ENCODE data around the gene PBOV1.

PBOV1 gene

GRCh38 chr6:138241934-138242333 lies 23.6 kb upstream of the PBOV1 start:
- no peak overlapping the region for H2BK15ac ChIP-seq (replicated peaks; ENCODE audit: low read depth)
- no peak overlapping the region for H2AK5ac ChIP-seq (ENCODE audit: low read length)
- H3K9ac ChIP-seq (ENCODE audit: low read length): no peak overlapping the region
- no peak overlapping the region for H2BK5ac ChIP-seq (ENCODE audit: low read length)
- H3K79me1 ChIP-seq (ENCODE audit: low read length): no peaks in the 10 kb centered on the region
- no peak overlapping the region for H3K4me3 ChIP-seq (ENCODE audit: low read length)
- peaks cover 8% of the 10 kb centered on the region for H3K4me1 ChIP-seq (ENCODE audit: control insufficient read depth, low read depth, low read length)
- no peaks in the 10 kb centered on the region for H3K36me3 ChIP-seq (ENCODE audit: control insufficient read depth, insufficient read depth, low read length)
- no peaks in the 10 kb centered on the region for H3K27me3 ChIP-seq (ENCODE audit: insufficient read depth, low read length, poor library complexity)
- no peak overlapping the region for H3K56ac ChIP-seq (ENCODE audit: low read length)
- no peak overlapping the region for H4K5ac ChIP-seq (ENCODE audit: low read length)
- H3K4ac ChIP-seq (ENCODE audit: low read depth, low read length): no peak overlapping the region
- H3K4me2 ChIP-seq (ENCODE audit: low read length): no peak overlapping the region
- DNase-seq: no peak
- no peak overlapping the region for H4K8ac ChIP-seq (ENCODE audit: low read depth, low read length)
- no peak overlapping the region for H3K27ac ChIP-seq (ENCODE audit: low read depth, low read length)
- H3K18ac ChIP-seq (ENCODE audit: low read length): no peak overlapping the region
- no peak overlapping the region for H3K23ac ChIP-seq (ENCODE audit: low read length)
- no peaks in the 10 kb centered on the region for H3K79me2 ChIP-seq (ENCODE audit: control insufficient read depth, insufficient read depth, low read length)
- H2BK120ac ChIP-seq (ENCODE audit: low read depth, low read length): no peak overlapping the region
- no CpG with 5 or more reads among the region's 6 CpGs for WGBS (ENCODE audit: extremely low coverage, insufficient coverage, low lambda C conversion rate)

DNA sequence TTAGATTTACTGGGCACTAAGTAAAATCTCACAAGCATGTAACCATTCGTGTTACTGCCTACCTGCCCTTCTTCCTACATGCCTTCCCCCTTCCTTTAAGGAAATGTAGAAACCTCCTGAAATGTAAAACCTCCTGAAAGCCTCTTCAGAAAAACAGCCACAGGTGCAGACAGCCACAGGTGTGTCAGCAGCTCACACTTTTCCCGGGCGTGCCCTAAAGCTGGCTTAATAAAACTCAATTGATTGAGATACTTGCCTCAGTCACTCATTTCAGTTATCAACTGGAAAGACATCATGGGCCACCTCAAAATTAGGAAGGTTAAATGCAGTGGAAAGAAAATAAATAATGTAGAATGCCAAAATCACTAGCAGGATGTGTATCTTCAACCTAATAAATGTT lies 23.1 kb upstream of the PBOV1 start:
- H3K23ac ChIP-seq (ENCODE audit: low read length): no peak overlapping the region
- no peak overlapping the region for H2BK120ac ChIP-seq (ENCODE audit: low read depth, low read length)
- peak overlapping the region; percentile 51 for H3K18ac ChIP-seq (ENCODE audit: low read length)
- H3K9ac ChIP-seq (ENCODE audit: low read length): no peak overlapping the region
- no peak overlapping the region for H3K4ac ChIP-seq (ENCODE audit: low read depth, low read length)
- no peak overlapping the region for H2BK15ac ChIP-seq (replicated peaks; ENCODE audit: low read depth)
- H2AK5ac ChIP-seq (ENCODE audit: low read length): no peak overlapping the region
- H4K5ac ChIP-seq (ENCODE audit: low read length): no peak overlapping the region
- H3K79me2 ChIP-seq (ENCODE audit: control insufficient read depth, insufficient read depth, low read length): no peaks in the 10 kb centered on the region
- H3K4me3 ChIP-seq (ENCODE audit: low read length): no peak overlapping the region
- H3K27ac ChIP-seq (ENCODE audit: low read depth, low read length): peak overlapping the region; percentile 53
- H2BK5ac ChIP-seq (ENCODE audit: low read length): no peak overlapping the region
- H3K79me1 ChIP-seq (ENCODE audit: low read length): no peaks in the 10 kb centered on the region
- H3K4me1 ChIP-seq (ENCODE audit: control insufficient read depth, low read depth, low read length): peaks cover 8% of the 10 kb centered on the region
- no peak overlapping the region for H3K4me2 ChIP-seq (ENCODE audit: low read length)
- no peak for DNase-seq
- no peak overlapping the region for H4K8ac ChIP-seq (ENCODE audit: low read depth, low read length)
- H3K56ac ChIP-seq (ENCODE audit: low read length): no peak overlapping the region
- no peaks in the 10 kb centered on the region for H3K36me3 ChIP-seq (ENCODE audit: control insufficient read depth, insufficient read depth, low read length)
- no peaks in the 10 kb centered on the region for H3K27me3 ChIP-seq (ENCODE audit: insufficient read depth, low read length, poor library complexity)
- no CpG with 5 or more reads among the region's 3 CpGs for WGBS (ENCODE audit: extremely low coverage, insufficient coverage, low lambda C conversion rate)

DNA sequence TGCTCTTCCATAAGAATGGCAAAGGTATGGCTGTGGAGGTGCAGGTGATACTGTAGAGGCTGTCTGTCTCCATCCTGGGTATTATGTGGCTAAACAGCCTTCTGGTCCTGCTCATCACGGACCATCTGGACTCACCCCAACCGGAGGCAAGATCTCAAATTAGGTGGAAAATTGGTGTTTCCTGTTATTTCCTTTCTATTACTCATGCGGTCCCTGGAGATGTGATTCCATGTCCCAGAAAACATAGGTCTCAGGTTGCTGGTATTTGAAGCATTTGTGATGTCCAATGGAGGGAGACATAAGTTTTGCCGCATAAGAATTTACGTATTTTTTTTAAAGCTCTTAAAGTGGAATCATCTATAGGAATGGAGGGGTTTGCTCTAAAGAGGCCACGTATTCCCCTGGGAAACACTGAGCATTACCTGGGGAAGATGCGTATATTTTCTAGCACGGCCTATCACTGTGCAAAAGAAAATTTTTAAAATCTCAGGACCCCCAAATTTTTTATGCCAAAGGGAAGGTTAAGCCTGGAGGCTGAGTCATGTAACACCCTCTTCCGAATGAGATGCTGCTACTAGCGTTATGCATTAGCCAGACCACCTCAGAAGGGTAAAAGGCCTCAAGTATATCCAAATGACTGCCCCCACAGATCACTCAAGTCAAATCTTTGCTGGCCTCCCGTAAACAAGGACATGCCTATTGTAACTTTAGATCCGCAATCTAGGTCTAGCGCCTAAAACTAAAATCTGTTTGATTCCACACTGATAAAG lies 22.4 kb upstream of the PBOV1 start:
- Histone ChIP-seq H3K4me2 (ENCODE audit: low read length) (no peak overlapping the region), H2BK5ac (ENCODE audit: low read length) (no peak overlapping the region), H3K18ac (ENCODE audit: low read length) (peak overlapping the region; percentile 20), H3K27me3 (ENCODE audit: insufficient read depth, low read length, poor library complexity) (no peaks in the 10 kb centered on the region), H3K56ac (ENCODE audit: low read length) (no peak overlapping the region), H3K79me1 (ENCODE audit: low read length) (no peaks in the 10 kb centered on the region), H3K9ac (ENCODE audit: low read length) (no peak overlapping the region), H3K23ac (ENCODE audit: low read length) (no peak overlapping the region), H3K79me2 (ENCODE audit: control insufficient read depth, insufficient read depth, low read length) (no peaks in the 10 kb centered on the region), H3K27ac (ENCODE audit: low read depth, low read length) (peak overlapping the region; percentile 9), H2BK15ac (replicated peaks; ENCODE audit: low read depth) (no peak overlapping the region), H3K36me3 (ENCODE audit: control insufficient read depth, insufficient read depth, low read length) (no peaks in the 10 kb centered on the region), H4K8ac (ENCODE audit: low read depth, low read length) (no peak overlapping the region), H2AK5ac (ENCODE audit: low read length) (no peak overlapping the region), H4K5ac (ENCODE audit: low read length) (no peak overlapping the region), H3K4ac (ENCODE audit: low read depth, low read length) (no peak overlapping the region), H3K4me3 (ENCODE audit: low read length) (no peak overlapping the region), H3K4me1 (ENCODE audit: control insufficient read depth, low read depth, low read length) (peaks cover 8% of the 10 kb centered on the region), H2BK120ac (ENCODE audit: low read depth, low read length) (no peak overlapping the region)
- no CpG with 5 or more reads among the region's 13 CpGs for WGBS (ENCODE audit: extremely low coverage, insufficient coverage, low lambda C conversion rate)
- DNase-seq: peak; percentile 81

DNA sequence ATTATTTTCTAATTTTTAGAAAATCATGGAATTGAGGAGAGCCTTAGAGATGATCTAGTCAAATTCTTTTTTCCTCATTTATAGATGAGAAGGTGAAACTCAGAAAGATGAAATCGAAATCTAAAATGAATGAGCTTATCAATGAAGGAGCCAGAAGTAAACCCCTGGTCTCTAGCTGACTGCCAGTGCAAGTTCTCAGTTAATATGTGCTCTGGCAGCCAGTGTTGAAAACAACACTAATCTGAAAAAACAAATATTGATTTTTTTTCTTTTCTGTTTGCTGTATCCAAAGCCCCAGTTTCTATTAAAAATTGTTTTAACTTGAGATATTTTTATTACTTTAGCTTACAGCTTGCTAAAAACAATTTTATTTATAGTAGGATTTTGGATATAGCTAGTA lies 21.5 kb upstream of the PBOV1 start:
- Histone ChIP-seq H3K18ac (ENCODE audit: low read length) (no peak overlapping the region), H3K4ac (ENCODE audit: low read depth, low read length) (no peak overlapping the region), H4K8ac (ENCODE audit: low read depth, low read length) (peak overlapping the region; percentile 76), H2AK5ac (ENCODE audit: low read length) (no peak overlapping the region), H3K23ac (ENCODE audit: low read length) (no peak overlapping the region), H3K4me3 (ENCODE audit: low read length) (no peak overlapping the region), H3K9ac (ENCODE audit: low read length) (no peak overlapping the region), H4K5ac (ENCODE audit: low read length) (no peak overlapping the region), H3K4me1 (ENCODE audit: control insufficient read depth, low read depth, low read length) (peaks cover 8% of the 10 kb centered on the region), H3K27ac (ENCODE audit: low read depth, low read length) (no peak overlapping the region), H3K4me2 (ENCODE audit: low read length) (no peak overlapping the region), H3K27me3 (ENCODE audit: insufficient read depth, low read length, poor library complexity) (no peaks in the 10 kb centered on the region), H2BK15ac (replicated peaks; ENCODE audit: low read depth) (no peak overlapping the region), H3K36me3 (ENCODE audit: control insufficient read depth, insufficient read depth, low read length) (no peaks in the 10 kb centered on the region), H3K56ac (ENCODE audit: low read length) (no peak overlapping the region), H3K79me1 (ENCODE audit: low read length) (no peaks in the 10 kb centered on the region), H2BK120ac (ENCODE audit: low read depth, low read length) (no peak overlapping the region), H3K79me2 (ENCODE audit: control insufficient read depth, insufficient read depth, low read length) (no peaks in the 10 kb centered on the region), H2BK5ac (ENCODE audit: low read length) (no peak overlapping the region)
- WGBS (ENCODE audit: extremely low coverage, insufficient coverage, low lambda C conversion rate): no CpG with 5 or more reads among the region's 1 CpG
- no peak for DNase-seq

DNA sequence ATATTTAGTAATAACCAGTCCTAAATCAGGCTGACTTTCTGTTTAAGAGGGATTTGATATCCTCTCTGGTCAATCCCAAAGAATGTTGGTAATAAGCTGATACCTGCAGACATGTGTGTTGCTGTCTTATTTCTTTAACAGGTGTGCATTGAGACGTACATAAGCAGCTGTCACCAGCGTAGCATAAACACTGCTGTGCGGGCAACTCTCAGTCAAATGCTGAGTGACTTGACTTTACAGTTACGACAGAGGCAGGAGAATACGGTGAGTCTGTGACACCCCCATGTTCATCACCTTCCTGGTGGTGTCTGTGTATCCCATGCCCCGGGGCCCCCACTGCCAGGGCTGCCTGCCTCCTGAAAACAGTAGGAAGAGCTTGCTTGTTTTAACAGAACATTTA lies 20.1 kb upstream of the PBOV1 start:
- Histone ChIP-seq H3K79me2 (ENCODE audit: control insufficient read depth, insufficient read depth, low read length) (no peaks in the 10 kb centered on the region), H3K36me3 (ENCODE audit: control insufficient read depth, insufficient read depth, low read length) (no peaks in the 10 kb centered on the region), H3K27ac (ENCODE audit: low read depth, low read length) (no peak overlapping the region), H3K9ac (ENCODE audit: low read length) (no peak overlapping the region), H3K4me3 (ENCODE audit: low read length) (no peak overlapping the region), H2BK15ac (replicated peaks; ENCODE audit: low read depth) (no peak overlapping the region), H3K56ac (ENCODE audit: low read length) (no peak overlapping the region), H3K23ac (ENCODE audit: low read length) (no peak overlapping the region), H2BK5ac (ENCODE audit: low read length) (no peak overlapping the region), H4K5ac (ENCODE audit: low read length) (no peak overlapping the region), H2BK120ac (ENCODE audit: low read depth, low read length) (no peak overlapping the region), H3K4me2 (ENCODE audit: low read length) (no peak overlapping the region), H3K27me3 (ENCODE audit: insufficient read depth, low read length, poor library complexity) (no peaks in the 10 kb centered on the region), H2AK5ac (ENCODE audit: low read length) (no peak overlapping the region), H3K18ac (ENCODE audit: low read length) (no peak overlapping the region), H3K79me1 (ENCODE audit: low read length) (no peaks in the 10 kb centered on the region), H3K4me1 (ENCODE audit: control insufficient read depth, low read depth, low read length) (peaks cover 8% of the 10 kb centered on the region), H4K8ac (ENCODE audit: low read depth, low read length) (no peak overlapping the region), H3K4ac (ENCODE audit: low read depth, low read length) (no peak overlapping the region)
- WGBS (ENCODE audit: extremely low coverage, insufficient coverage, low lambda C conversion rate): no CpG with 5 or more reads among the region's 6 CpGs
- DNase-seq: no peak

DNA sequence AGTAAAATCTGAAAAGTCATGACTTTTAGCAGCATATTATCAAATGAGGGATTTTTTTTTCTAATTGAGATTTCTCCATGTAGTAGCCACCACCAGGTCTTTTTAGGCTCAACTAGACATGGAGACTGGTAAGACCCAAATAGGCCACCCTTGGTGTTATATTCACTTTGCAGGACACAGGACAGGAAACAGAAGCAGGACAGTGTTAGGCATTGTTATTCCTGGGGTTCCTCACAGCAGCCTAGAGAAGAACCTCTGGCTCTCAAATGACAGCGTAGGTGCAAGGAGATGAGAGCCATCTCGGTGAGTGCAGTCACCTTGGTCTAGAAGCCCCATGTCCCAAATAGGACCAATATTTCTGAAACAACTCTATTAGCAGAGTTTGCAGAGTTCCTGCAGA lies 19.2 kb upstream of the PBOV1 start:
- no peak overlapping the region for H3K4me3 ChIP-seq (ENCODE audit: low read length)
- H4K8ac ChIP-seq (ENCODE audit: low read depth, low read length): no peak overlapping the region
- no peak overlapping the region for H3K4ac ChIP-seq (ENCODE audit: low read depth, low read length)
- no peak overlapping the region for H4K5ac ChIP-seq (ENCODE audit: low read length)
- no CpG with 5 or more reads among the region's 2 CpGs for WGBS (ENCODE audit: extremely low coverage, insufficient coverage, low lambda C conversion rate)
- no peaks in the 10 kb centered on the region for H3K79me1 ChIP-seq (ENCODE audit: low read length)
- H2BK5ac ChIP-seq (ENCODE audit: low read length): no peak overlapping the region
- H2AK5ac ChIP-seq (ENCODE audit: low read length): no peak overlapping the region
- H3K9ac ChIP-seq (ENCODE audit: low read length): no peak overlapping the region
- no peak overlapping the region for H3K56ac ChIP-seq (ENCODE audit: low read length)
- no peak overlapping the region for H3K18ac ChIP-seq (ENCODE audit: low read length)
- H3K36me3 ChIP-seq (ENCODE audit: control insufficient read depth, insufficient read depth, low read length): no peaks in the 10 kb centered on the region
- H3K4me1 ChIP-seq (ENCODE audit: control insufficient read depth, low read depth, low read length): peaks cover 8% of the 10 kb centered on the region
- H3K23ac ChIP-seq (ENCODE audit: low read length): no peak overlapping the region
- H3K4me2 ChIP-seq (ENCODE audit: low read length): no peak overlapping the region
- no peaks in the 10 kb centered on the region for H3K79me2 ChIP-seq (ENCODE audit: control insufficient read depth, insufficient read depth, low read length)
- no peak for DNase-seq
- no peak overlapping the region for H3K27ac ChIP-seq (ENCODE audit: low read depth, low read length)
- H2BK120ac ChIP-seq (ENCODE audit: low read depth, low read length): no peak overlapping the region
- H2BK15ac ChIP-seq (replicated peaks; ENCODE audit: low read depth): no peak overlapping the region
- no peaks in the 10 kb centered on the region for H3K27me3 ChIP-seq (ENCODE audit: insufficient read depth, low read length, poor library complexity)
